GM10266 (cell line): ENCODE measurements around the gene SPIRE1.

Experiments
- DNase-seq: peaks from one replicate; pipeline ENCODE4 v3.0.0; 2012; ENCODE audit errors: extremely low spot score
- CTCF ChIP-seq: IDR thresholded peaks from 2 replicates; pipeline ENCODE4 v1.5.1; 2012; ENCODE audit warnings: mild to moderate bottlenecking, low read depth; ENCODE audit not compliant: control insufficient read depth, insufficient read depth; ENCODE audit errors: missing control alignments

The SPIRE1 gene

GRCh38 chr18:12432196-12432595 is 225.7 kb downstream of the SPIRE1 start:
- no peak for DNase-seq
- TF ChIP-seq CTCF, result no peak

- TF ChIP-seq CTCF, result no peak
These were observed 226.3 kb downstream of the SPIRE1 start for GRCh38 chr18:12431561-12431960.

GRCh38 chr18:12430137-12430990 is 227.5 kb downstream of the SPIRE1 start:
- TF ChIP-seq CTCF, result no peak
- no peak for DNase-seq

More at GRCh38 chr18:12431561-12431960, 226.3 kb downstream of the SPIRE1 start:
- no peak for DNase-seq

GRCh38 chr18:12429556-12429955 is 228.4 kb downstream of the SPIRE1 start:
- no peak for DNase-seq
- no peak for TF ChIP-seq CTCF

GRCh38 chr18:12428923-12429322 is 229.0 kb downstream of the SPIRE1 start:
- no peak for TF ChIP-seq CTCF
- no peak for DNase-seq

- TF ChIP-seq CTCF, result no peak
- no peak for DNase-seq
These were observed 231.0 kb downstream of the SPIRE1 start for GRCh38 chr18:12426924-12427323.

GRCh38 chr18:12424252-12424651 is 233.7 kb downstream of the SPIRE1 start:
- no peak for TF ChIP-seq CTCF
- no peak for DNase-seq
